Esophagus muscularis mucosa (tissue), 4 donors: ENCODE results near the gene CCNT1. TPM values are rescaled to one million over a fixed set of nuclear protein-coding genes. Genes with fewer than 3 reads are reported as not detected.

Experiments used
- DNase-seq: peaks from one replicate; pipeline ENCODE4 v3.0.0-alpha.2; 2017; ENCODE audit errors: extremely low spot score
- H3K27ac ChIP-seq, 4 donors: fragments of 200-600 bp; sonication (generic); replicated peaks in 1 of 4; 1 replicate in 3 of 4; 2 replicates in 1 of 4; pipeline ENCODE4 v1.5.1; 2016 to 2019; ENCODE audit warnings: mild to moderate bottlenecking in 1 of 4
- H3K27me3 ChIP-seq, 4 donors: fragments of 200-600 bp; sonication (generic); one replicate each; pipeline versions ENCODE4 v1.5.1 to v1.6.0; 2016 to 2019
- H3K36me3 ChIP-seq, 4 donors: fragments of 200-600 bp; sonication (generic); one replicate each; pipeline ENCODE4 v1.5.1; 2016 to 2019
- H3K4me1 ChIP-seq, 4 donors: fragments of 200-600 bp; sonication (generic); one replicate each; pipeline ENCODE4 v1.5.1; 2016 to 2019
- H3K4me3 ChIP-seq, 4 donors: fragments of 200-600 bp; sonication (generic); 1 replicate in 2 of 4; 2 replicates in 2 of 4; pipeline ENCODE4 v1.5.1; 2016 to 2019; ENCODE audit warnings: mild to moderate bottlenecking in 4 of 4, moderate library complexity in 1 of 4
- H3K9me3 ChIP-seq, 4 donors: fragments of 200-600 bp; sonication (generic); 1 replicate in 3 of 4; 2 replicates in 1 of 4; pipeline ENCODE4 v1.5.1; 2016 to 2019
- CTCF ChIP-seq, 3 experiments: fragments of 200-600 bp in 2 of 3; fragments of 450-650 bp in 1 of 3; sonication (generic) in 2 of 3; IDR thresholded peaks; one replicate each; pipeline ENCODE4 v1.5.1; 2017 to 2019; ENCODE audit warnings: antibody characterized with exemption in 3 of 3, mild to moderate bottlenecking in 2 of 3, moderate library complexity in 1 of 3
- EP300 ChIP-seq: sonication (generic); formaldehyde crosslinking; IDR thresholded peaks from one replicate; pipeline ENCODE4 v1.6.1; 2017; ENCODE audit warnings: antibody characterized with exemption
- POLR2A ChIP-seq: fragments of 450-650 bp; IDR thresholded peaks from one replicate; pipeline ENCODE4 v1.6.1; 2017; ENCODE audit warnings: antibody characterized with exemption, moderate library complexity, mild to moderate bottlenecking, low read depth
- POLR2AphosphoS5 ChIP-seq, 2 donors: sonication (generic); formaldehyde crosslinking; IDR thresholded peaks; one replicate each; pipeline ENCODE4 v1.6.1; 2017; ENCODE audit warnings: antibody characterized with exemption in 2 of 2
- WGBS: methylation state at CpG from one replicate; pipeline ENCODE4 v1.1.5; 2018; 5-methylcytosine and 5-hydroxymethylcytosine counted together
- intact Hi-C: fragments of 100-400 bp; cut with DNase I; formaldehyde crosslinking; loops from one replicate; pipeline ENCODE4 v1.15.1; 2023
- total RNA-seq, 4 donors: library from RNA; depleted of rRNA; stranded (reverse); fragments of >200 nt; gene quantifications; one replicate each; pipeline versions ENCODE4 v1.1.0 to v1.2.1, GENCODE V29; 2016

Gene CCNT1
- total RNA-seq, 4 donors from 2014 or later, result 18.8 to 22.0 (median 19.8) TPM

- no peaks in the 10 kb centered on the region for H3K9me3 ChIP-seq
- H3K27me3 ChIP-seq, result no peaks in the 10 kb centered on the region
- DNase-seq, result no peak
- WGBS, result 88% methylated on average over 4 of the region's 4 CpGs
- no peak overlapping the region for H3K4me3 ChIP-seq
- intact Hi-C loops, result no loop called here
- H3K27ac ChIP-seq, result no peak overlapping the region
- TF ChIP-seq POLR2A (no peak), CTCF (IDR thresholded peaks at IDR 0.05) (no peak), EP300 (no peak), POLR2AphosphoS5 (IDR thresholded peaks at IDR 0.05) (no peak)
- peaks cover 15 to 33% (median 30%) of the 10 kb centered on the region in 4 donors for H3K4me1 ChIP-seq
- peaks cover under 1 to 46% (median 16%) of the 10 kb centered on the region in 4 donors for H3K36me3 ChIP-seq
Measured at GRCh38 chr12:48687592-48687991, 28.9 kb downstream of the CCNT1 start.

- intact Hi-C loops, result no loop called here
- Histone ChIP-seq H3K9me3 (no peaks in the 10 kb centered on the region), H3K4me1 (peaks cover 10 to 28% (median 26%) of the 10 kb centered on the region in 4 donors), H3K36me3 (peaks cover 0 to 38% (median 12%) of the 10 kb centered on the region in 4 donors), H3K27ac (no peak overlapping the region), H3K4me3 (no peak overlapping the region), H3K27me3 (no peaks in the 10 kb centered on the region)
- 97% methylated on average over 6 of the region's 6 CpGs for WGBS
- DNase-seq, result no peak
- TF ChIP-seq CTCF (IDR thresholded peaks at IDR 0.05) (no peak), EP300 (no peak), POLR2AphosphoS5 (IDR thresholded peaks at IDR 0.05) (no peak), POLR2A (no peak)
Measured at GRCh38 chr12:48686615-48687334, 29.7 kb downstream of the CCNT1 start.

DNA sequence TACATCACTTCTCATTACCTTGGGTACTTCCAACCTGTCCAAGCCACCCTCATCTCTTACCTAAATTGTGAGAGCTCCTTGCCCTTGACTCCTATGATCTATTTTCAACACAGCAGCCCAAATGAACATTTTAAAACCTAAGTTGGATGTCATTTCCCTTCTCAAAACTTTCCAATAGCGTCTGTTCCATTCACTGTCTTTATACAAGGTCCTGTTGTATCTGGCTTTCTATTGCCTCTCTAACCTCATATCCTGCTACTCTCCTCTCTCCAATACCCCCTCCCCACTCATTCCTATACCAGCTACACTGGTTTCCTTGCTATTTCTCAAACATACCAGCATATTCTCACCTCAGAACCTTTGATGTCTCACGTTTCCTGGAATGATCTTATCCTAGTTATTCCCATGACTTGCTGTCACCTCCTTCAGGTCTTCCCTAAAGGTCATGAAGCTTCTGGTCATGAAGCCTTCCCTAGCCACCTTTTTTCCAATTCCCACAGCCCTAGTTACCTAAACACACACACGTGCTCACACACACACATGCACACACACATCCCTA is 30.4 kb downstream of the CCNT1 start:
- H3K36me3 ChIP-seq, result peaks cover 0 to 32% (median 12%) of the 10 kb centered on the region in 4 donors
- 57% methylated on average over 3 of the region's 3 CpGs for WGBS
- no peak for DNase-seq
- no peak overlapping the region for H3K4me3 ChIP-seq
- no peaks in the 10 kb centered on the region for H3K9me3 ChIP-seq
- intact Hi-C loops, result no loop called here
- TF ChIP-seq EP300, result no peak
- TF ChIP-seq POLR2A, result no peak
- no peak for TF ChIP-seq POLR2AphosphoS5 (IDR thresholded peaks at IDR 0.05)
- TF ChIP-seq CTCF (IDR thresholded peaks at IDR 0.05), result no peak
- H3K4me1 ChIP-seq, result peaks cover 4 to 26% (median 21%) of the 10 kb centered on the region in 4 donors
- H3K27ac ChIP-seq, result no peak overlapping the region
- no peaks in the 10 kb centered on the region for H3K27me3 ChIP-seq

DNA sequence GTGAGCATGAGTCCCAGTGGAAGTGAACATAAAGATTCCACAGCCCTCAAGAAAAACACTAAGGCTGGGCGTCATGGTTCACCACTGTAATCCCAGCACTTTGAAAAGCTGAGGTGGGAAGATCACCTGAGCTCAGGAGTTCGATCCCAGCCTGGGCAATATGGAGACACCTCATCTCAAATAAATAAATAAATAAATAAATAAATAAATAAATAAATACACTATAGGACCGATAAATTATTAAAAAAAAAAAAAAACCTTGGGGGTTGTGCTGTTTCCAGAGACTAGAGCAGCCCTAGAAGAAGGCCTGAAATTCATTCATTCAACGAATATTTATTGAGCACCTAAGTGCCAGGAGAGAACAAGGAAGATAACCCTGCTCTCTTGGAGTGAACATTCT is 33.0 kb downstream of the CCNT1 start:
- WGBS, result 84% methylated on average over 4 of the region's 4 CpGs
- TF ChIP-seq POLR2AphosphoS5 (IDR thresholded peaks at IDR 0.05) (no peak), EP300 (no peak), CTCF (IDR thresholded peaks at IDR 0.05) (no peak), POLR2A (no peak)
- no peak for DNase-seq
- H3K4me3 ChIP-seq, result no peak overlapping the region
- no peaks in the 10 kb centered on the region for H3K9me3 ChIP-seq
- H3K36me3 ChIP-seq, result peaks cover 0 to 25% (median 12%) of the 10 kb centered on the region in 4 donors
- no peaks in the 10 kb centered on the region for H3K27me3 ChIP-seq
- intact Hi-C loops, result no loop called here
- H3K27ac ChIP-seq, result no peak overlapping the region
- H3K4me1 ChIP-seq, result peaks cover 25 to 39% (median 34%) of the 10 kb centered on the region in 4 donors
